B cell (primary cell): ENCODE data around the gene PEPD. TPM values are rescaled to one million over a fixed set of nuclear protein-coding genes. Genes with fewer than 3 reads are reported as not detected.

Source experiments
- ATAC-seq: fragments of 200-7000 bp; cut with Tn5 transposase; one replicate; pipeline ENCODE4 v1.10.0; 2021; ENCODE audit warnings: low read depth, mild to moderate bottlenecking, moderate number of reproducible peaks, moderate library complexity
- CTCF ChIA-PET: fragments of 350-600 bp; sonication (Branson Sonifier 250); formaldehyde crosslinking; loops from one replicate; lab custom pipeline; 2021; ENCODE audit warnings: antibody characterized with exemption, inconsistent platforms; lab: Charles Lee
- POLR2A ChIA-PET: fragments of 350-600 bp; sonication (Branson Sonifier 250); formaldehyde crosslinking; loops from one replicate; lab custom pipeline; 2021; ENCODE audit warnings: antibody characterized with exemption; lab: Charles Lee
- DNase-seq: peaks from one replicate; pipeline ENCODE4 v3.0.0; 2013
- H2AFZ ChIP-seq: 2 replicates; pipeline ENCODE4 v1.6.1; 2012; ENCODE audit warnings: mild to moderate bottlenecking, low read depth, low read length; ENCODE audit not compliant: insufficient read depth, poor library complexity, severe bottlenecking
- H3K27ac ChIP-seq, 2 donors: 1 replicate in 1 of 2; 2 replicates in 1 of 2; pipeline ENCODE4 v1.5.1; 2012 to 2013; ENCODE audit warnings: low read length in 2 of 2, mild to moderate bottlenecking in 2 of 2, moderate library complexity in 1 of 2
- H3K27me3 ChIP-seq, 4 experiments: fragments of 200-600 bp in 1 of 4; sonication (generic) in 1 of 4; replicated peaks in 1 of 4; 1 replicate in 2 of 4; 2 replicates in 2 of 4; pipeline versions ENCODE4 v1.6.1 to v1.7.0; 2013 to 2016; ENCODE audit warnings: low read length in 3 of 4, mild to moderate bottlenecking in 2 of 4, mixed read lengths in 1 of 4, moderate library complexity in 1 of 4; ENCODE audit not compliant: insufficient read depth in 4 of 4, control insufficient read depth in 3 of 4; ENCODE audit errors: control extremely low read depth in 1 of 4
- H3K36me3 ChIP-seq, 2 experiments: replicated peaks in 1 of 2; 1 replicate in 1 of 2; 2 replicates in 1 of 2; pipeline versions ENCODE4 v1.6.1 to v1.7.1; 2013; ENCODE audit warnings: low read length in 1 of 2; ENCODE audit not compliant: insufficient read depth in 2 of 2, control insufficient read depth in 1 of 2; ENCODE audit errors: control extremely low read depth in 1 of 2, extremely low read depth in 1 of 2
- H3K4me1 ChIP-seq, 2 donors: fragments of 200-600 bp in 1 of 2; sonication (generic) in 1 of 2; 1 replicate in 1 of 2; 2 replicates in 1 of 2; pipeline versions ENCODE4 v1.5.1 to v1.6.1; 2013 to 2017; ENCODE audit warnings: low read length in 2 of 2; ENCODE audit not compliant: control insufficient read depth in 2 of 2, insufficient read depth in 2 of 2
- H3K4me2 ChIP-seq: replicated peaks from 2 replicates; pipeline ENCODE3; 2012; ENCODE audit warnings: mild to moderate bottlenecking, low read depth, low read length; ENCODE audit not compliant: poor library complexity, severe bottlenecking
- H3K4me3 ChIP-seq, 5 experiments: fragments of 200-600 bp in 1 of 5; sonication (generic) in 1 of 5; 1 replicate in 3 of 5; 2 replicates in 2 of 5; pipeline versions ENCODE4 v1.5.1 to v1.7.0; 2011 to 2016; ENCODE audit warnings: low read length in 4 of 5, mild to moderate bottlenecking in 4 of 5, low read depth in 2 of 5, control low read depth in 1 of 5, moderate library complexity in 1 of 5; ENCODE audit not compliant: insufficient read depth in 1 of 5; ENCODE audit errors: control extremely low read depth in 1 of 5, extremely low read depth in 1 of 5
- H3K79me2 ChIP-seq: fragments of 200-600 bp; sonication (generic); one replicate; pipeline ENCODE4 v1.6.0; 2016; ENCODE audit warnings: low read length; ENCODE audit not compliant: control insufficient read depth, insufficient read depth
- H3K9ac ChIP-seq: fragments of 200-600 bp; sonication (generic); 2 replicates; pipeline ENCODE4 v1.6.1; 2017; ENCODE audit warnings: mild to moderate bottlenecking, low read length, moderate library complexity
- H3K9me3 ChIP-seq, 3 donors: one replicate each; pipeline versions ENCODE4 v1.6.1 to v1.7.1; 2013; ENCODE audit warnings: low read length in 2 of 3; ENCODE audit not compliant: control insufficient read depth in 2 of 3, insufficient read depth in 1 of 3; ENCODE audit errors: control extremely low read depth in 1 of 3
- H4K20me1 ChIP-seq: 2 replicates; pipeline ENCODE4 v1.6.0; 2012; ENCODE audit warnings: mild to moderate bottlenecking, low read length; ENCODE audit not compliant: insufficient read depth, control insufficient read depth, poor library complexity, severe bottlenecking
- H3K27ac Mint-ChIP-seq: one replicate; pipeline ENCODE4 v1.8.0; 2021; ENCODE audit warnings: mixed read lengths
- H3K27me3 Mint-ChIP-seq: one replicate; pipeline ENCODE4 v1.8.0; 2021; ENCODE audit warnings: mixed read lengths
- H3K4me1 Mint-ChIP-seq: one replicate; pipeline ENCODE4 v1.8.0; 2021; ENCODE audit warnings: mixed read lengths
- H3K4me3 Mint-ChIP-seq: one replicate; pipeline ENCODE4 v1.8.0; 2021; ENCODE audit warnings: mixed read lengths
- H3K9me3 Mint-ChIP-seq: one replicate; pipeline ENCODE4 v1.8.0; 2022; ENCODE audit warnings: mixed read lengths; ENCODE audit not compliant: insufficient read depth
- CTCF ChIP-seq: fragments of 200-600 bp; IDR thresholded peaks from one replicate; pipeline ENCODE4 v1.8.0; 2022; ENCODE audit warnings: antibody characterized with exemption, mild to moderate bottlenecking
- EZH2 ChIP-seq: IDR thresholded peaks from 2 replicates; pipeline ENCODE4 v1.6.1; 2012; ENCODE audit warnings: borderline replicate concordance, low read depth, mild to moderate bottlenecking, moderate library complexity, low read length; ENCODE audit not compliant: insufficient read depth, poor library complexity, severe bottlenecking
- WGBS: methylation state at CpG from one replicate; pipeline ENCODE4 v1.1.5; 2013; ENCODE audit warnings: missing lambda C conversion rate; ENCODE audit not compliant: insufficient coverage; 5-methylcytosine and 5-hydroxymethylcytosine counted together
- intact Hi-C: fragments of 100-400 bp; cut with micrococcal nuclease; formaldehyde crosslinking; loops from one replicate; pipeline ENCODE4 v1.10.0; 2022
- polyA plus RNA-seq: library from polyadenylated mRNA; depleted of rRNA; stranded (reverse); fragments of >200 nt; gene quantifications from 2 replicates; pipeline ENCODE4 v1.2.3, GENCODE V29; 2012
- total RNA-seq, 2 donors: library from RNA; stranded (reverse); fragments of 120-200 nt in 1 of 2; gene quantifications; 1 replicate in 1 of 2; 2 replicates in 1 of 2; pipeline versions ENCODE4 v1.2.3 to v1.2.4, GENCODE V29; 2013 to 2022

PEPD gene
- total and polyA plus RNA-seq, 2 donors (not counting 1 experiment from before 2014, with no cell fraction given), result 36.4 to 42.7 TPM

DNA sequence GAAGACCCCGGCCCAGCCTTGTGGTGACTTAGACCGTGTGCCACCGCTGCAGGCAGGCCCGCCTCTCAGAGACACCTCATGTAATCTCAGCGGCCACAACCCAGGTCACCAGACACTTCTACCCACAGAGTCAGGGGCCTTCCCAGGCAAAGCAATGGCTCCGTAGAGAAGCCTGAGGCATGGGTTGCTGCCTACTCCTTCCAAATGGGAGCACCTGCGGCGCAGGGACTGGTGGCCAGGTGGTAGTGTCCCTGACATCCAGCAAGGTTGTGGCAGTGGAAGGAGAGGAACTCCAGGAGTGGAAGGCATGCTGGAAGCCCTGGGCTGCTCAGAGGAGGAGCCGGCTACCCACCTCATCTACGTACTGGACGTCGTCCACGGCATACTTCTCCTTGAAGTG is 21.0 kb downstream of the PEPD start:
- DNase-seq (no peak), ATAC-seq (no peak)
- Mint-ChIP-seq H3K27me3 (no peaks in the 10 kb centered on the region), H3K9me3 (no peaks in the 10 kb centered on the region), H3K4me1 (no peaks in the 10 kb centered on the region), H3K27ac (no peak overlapping the region), H3K4me3 (no peak overlapping the region)
- Histone ChIP-seq H3K4me3 (no peak overlapping the region), H3K9ac (no peak overlapping the region), H3K27me3 (no peaks in the 10 kb centered on the region), H3K4me2 (no peak overlapping the region), H4K20me1 (no peaks in the 10 kb centered on the region), H3K9me3 (no peaks in the 10 kb centered on the region), H3K4me1 (no peaks in the 10 kb centered on the region), H3K79me2 (no peaks in the 10 kb centered on the region), H3K27ac (no peak overlapping the region), H3K36me3 (peaks cover 0 to 12% of the 10 kb centered on the region in 2 experiments), H2AFZ (no peak overlapping the region)
- ChIA-PET CTCF (no interaction called here), POLR2A (no interaction called here)
- no peak for TF ChIP-seq CTCF
- no peak for TF ChIP-seq EZH2
- intact Hi-C loops, result no loop called here
- WGBS, result 95% methylated on average over 13 of the region's 13 CpGs

GRCh38 chr19:33499671-33500506 is 21.7 kb downstream of the PEPD start:
- H3K9me3 ChIP-seq, result no peaks in the 10 kb centered on the region
- DNase-seq, result no peak
- H3K4me3 Mint-ChIP-seq, result no peak overlapping the region
- H3K36me3 ChIP-seq, result peaks cover 0 to 12% of the 10 kb centered on the region in 2 experiments
- no peaks in the 10 kb centered on the region for H3K27me3 Mint-ChIP-seq
- H3K4me3 ChIP-seq, result no peak overlapping the region
- intact Hi-C loops, result no loop called here
- no peak for ATAC-seq
- no peak overlapping the region for H3K27ac ChIP-seq
- WGBS, result 93% methylated on average over 12 of the region's 13 CpGs
- H4K20me1 ChIP-seq, result no peaks in the 10 kb centered on the region
- no peak for TF ChIP-seq CTCF
- TF ChIP-seq EZH2, result no peak
- POLR2A ChIA-PET, result no interaction called here
- no peaks in the 10 kb centered on the region for H3K79me2 ChIP-seq
- no peaks in the 10 kb centered on the region for H3K4me1 ChIP-seq
- no peak overlapping the region for H3K27ac Mint-ChIP-seq
- H3K9me3 Mint-ChIP-seq, result no peaks in the 10 kb centered on the region
- H3K4me1 Mint-ChIP-seq, result no peaks in the 10 kb centered on the region
- H3K4me2 ChIP-seq, result no peak overlapping the region
- CTCF ChIA-PET, result no interaction called here
- no peak overlapping the region for H2AFZ ChIP-seq
- no peak overlapping the region for H3K9ac ChIP-seq
- no peaks in the 10 kb centered on the region for H3K27me3 ChIP-seq
